Stimulated activated CD4-positive, alpha-beta T cell treated with anti-CD3 and anti-CD28 coated beads, Interleukin-15, amount 100 ng/mL, for 48 hours (primary cell): ENCODE data around the gene ABHD11.
"Not testable (repeated sequence)": the region's sequence is repeated elsewhere in the genome, so short reads cannot be mapped to it uniquely, and the experiment has no call there.

Experiments used
- DNase-seq, 2 donors: peaks; one replicate each; pipeline ENCODE4 v3.0.0-alpha.2; 2020; ENCODE audit warnings: low read depth in 2 of 2

The ABHD11 gene, protein sequence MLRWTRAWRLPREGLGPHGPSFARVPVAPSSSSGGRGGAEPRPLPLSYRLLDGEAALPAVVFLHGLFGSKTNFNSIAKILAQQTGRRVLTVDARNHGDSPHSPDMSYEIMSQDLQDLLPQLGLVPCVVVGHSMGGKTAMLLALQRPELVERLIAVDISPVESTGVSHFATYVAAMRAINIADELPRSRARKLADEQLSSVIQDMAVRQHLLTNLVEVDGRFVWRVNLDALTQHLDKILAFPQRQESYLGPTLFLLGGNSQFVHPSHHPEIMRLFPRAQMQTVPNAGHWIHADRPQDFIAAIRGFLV

DNA sequence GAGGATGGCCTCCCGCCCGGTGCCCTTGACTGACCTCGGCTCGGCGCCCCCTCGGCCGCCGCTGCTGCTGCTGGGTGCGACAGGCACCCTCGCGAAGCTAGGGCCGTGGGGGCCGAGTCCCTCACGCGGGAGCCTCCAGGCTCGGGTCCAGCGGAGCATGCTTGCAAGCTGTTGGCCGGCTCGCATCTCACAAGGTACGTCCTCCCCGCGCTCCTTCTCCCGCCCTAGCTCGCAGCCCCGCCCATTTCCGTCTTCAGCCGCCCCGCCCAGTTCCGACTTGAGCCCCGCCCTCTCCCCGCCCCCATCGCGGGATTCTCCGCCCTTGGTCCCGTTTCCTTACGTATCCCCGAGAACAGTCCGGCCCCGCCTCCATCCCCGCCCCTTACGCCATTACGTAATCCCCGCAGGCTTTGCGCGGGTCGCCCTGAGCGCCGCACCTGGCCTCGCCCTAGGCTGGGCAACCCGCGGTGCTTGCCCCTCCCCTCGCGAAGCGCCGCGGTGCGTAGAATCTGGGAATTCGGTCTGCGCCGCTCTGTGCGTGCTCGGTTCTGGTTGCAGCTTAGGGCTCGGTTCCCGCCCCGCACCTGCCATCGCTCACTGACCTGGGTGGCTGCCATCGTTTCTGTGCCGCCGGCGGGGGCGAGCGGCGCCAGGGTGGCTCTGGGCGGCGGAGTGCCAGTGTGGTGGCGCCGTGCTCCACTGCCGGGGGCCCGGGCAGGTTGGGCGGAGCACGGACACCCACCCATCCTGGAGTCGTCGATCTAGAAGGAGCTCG lies at the start of gene ABHD11:
Gene ABHD11 (minus strand): TSS at position 191 of the 775 bp plus-strand sequence. CDS start 32 bp downstream, at position 159.
- DNase-seq: peak; percentile 97 to 98

GRCh38 chr7:73787786-73788048 lies 49.1 kb upstream of the ABHD11 start:
- DNase-seq: not testable (repeated sequence)

GRCh38 chr7:73786588-73786987 lies 48.0 kb upstream of the ABHD11 start:
- no peak for DNase-seq

DNA sequence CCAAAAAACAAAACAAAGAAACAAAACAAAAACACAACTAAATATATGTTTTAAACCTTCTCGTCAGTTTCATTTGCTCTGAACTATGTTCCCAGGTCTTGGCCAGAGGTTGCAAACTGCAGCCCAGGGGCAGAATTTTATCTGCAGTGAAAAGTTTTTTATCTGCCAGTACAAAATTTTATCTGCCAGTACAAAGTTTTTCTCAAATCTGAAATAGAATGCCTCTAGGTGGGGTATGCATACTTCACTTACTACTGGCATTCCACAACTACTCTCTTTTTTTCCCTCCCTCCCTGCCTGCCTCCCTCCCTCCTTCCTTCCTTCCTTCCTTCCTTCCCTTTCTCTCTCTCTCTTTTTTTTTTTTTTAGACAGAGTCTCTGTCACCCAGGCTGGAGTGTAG lies 40.9 kb upstream of the ABHD11 start:
- DNase-seq: no peak

GRCh38 chr7:73778801-73779389 lies 40.3 kb upstream of the ABHD11 start:
- DNase-seq: no peak

- DNase-seq: no peak
These were observed 36.3 kb upstream of the ABHD11 start for GRCh38 chr7:73774923-73775322.

GRCh38 chr7:73773700-73774517 lies 35.3 kb upstream of the ABHD11 start:
- DNase-seq: no peak

GRCh38 chr7:73770860-73771670 lies 32.5 kb upstream of the ABHD11 start:
- no peak for DNase-seq

DNA sequence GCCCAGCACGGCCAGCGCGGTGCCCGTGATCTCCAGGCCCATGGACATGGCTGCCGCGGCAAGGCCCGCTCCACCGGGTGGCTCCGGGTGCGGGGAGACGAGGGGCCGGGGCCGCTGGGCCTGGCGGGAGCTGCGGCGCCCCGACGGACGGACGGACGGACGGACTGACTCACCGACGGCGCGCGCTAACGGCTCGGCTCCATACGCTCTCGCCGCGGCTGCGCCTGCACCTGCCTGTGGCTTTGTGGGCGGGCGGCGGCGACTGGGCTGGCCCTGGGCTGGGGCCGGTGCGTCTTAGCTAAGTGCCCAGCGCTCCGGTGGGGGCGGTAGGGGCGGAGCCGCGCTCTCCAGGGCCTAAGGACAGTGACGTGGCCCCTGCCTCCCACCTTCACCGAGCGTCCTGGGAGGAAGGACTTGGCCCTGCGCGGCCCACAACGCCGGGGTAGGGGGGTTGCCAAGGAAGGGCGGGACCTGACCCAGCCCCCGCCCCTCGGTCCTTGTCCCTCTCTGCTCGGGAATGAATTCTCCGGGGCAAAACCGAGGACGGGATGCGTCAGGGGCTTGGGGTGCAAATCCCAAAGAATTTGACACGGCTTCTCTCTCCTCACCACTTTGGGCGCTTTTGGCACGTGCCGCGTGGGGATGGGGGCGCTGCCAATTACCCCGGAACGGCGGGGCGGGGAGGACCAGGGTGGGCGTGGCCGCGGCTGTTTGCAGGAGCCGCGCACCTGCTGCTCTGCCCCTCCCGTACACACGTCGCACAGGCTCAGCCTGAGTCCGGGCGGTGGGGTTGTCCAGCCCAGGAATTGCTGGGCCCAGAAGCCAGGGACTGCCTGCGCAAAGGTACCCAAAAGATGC lies 31.6 kb upstream of the ABHD11 start, which contains the start of gene CLDN3:
Gene CLDN3 (minus strand): TSS at position 269 of the 858 bp plus-strand sequence. CDS start 221 bp downstream, at position 48.
- no peak for DNase-seq

GRCh38 chr7:73769481-73770001 lies 30.9 kb upstream of the ABHD11 start:
- DNase-seq: no peak

- no peak for DNase-seq
These were observed 30.3 kb upstream of the ABHD11 start for GRCh38 chr7:73768641-73769480.

GRCh38 chr7:73766556-73767229 lies 28.1 kb upstream of the ABHD11 start:
- no peak for DNase-seq

GRCh38 chr7:73762659-73762999 lies 24.0 kb upstream of the ABHD11 start:
- DNase-seq: no peak

GRCh38 chr7:73761854-73762658 lies 23.5 kb upstream of the ABHD11 start:
- no peak for DNase-seq

DNA sequence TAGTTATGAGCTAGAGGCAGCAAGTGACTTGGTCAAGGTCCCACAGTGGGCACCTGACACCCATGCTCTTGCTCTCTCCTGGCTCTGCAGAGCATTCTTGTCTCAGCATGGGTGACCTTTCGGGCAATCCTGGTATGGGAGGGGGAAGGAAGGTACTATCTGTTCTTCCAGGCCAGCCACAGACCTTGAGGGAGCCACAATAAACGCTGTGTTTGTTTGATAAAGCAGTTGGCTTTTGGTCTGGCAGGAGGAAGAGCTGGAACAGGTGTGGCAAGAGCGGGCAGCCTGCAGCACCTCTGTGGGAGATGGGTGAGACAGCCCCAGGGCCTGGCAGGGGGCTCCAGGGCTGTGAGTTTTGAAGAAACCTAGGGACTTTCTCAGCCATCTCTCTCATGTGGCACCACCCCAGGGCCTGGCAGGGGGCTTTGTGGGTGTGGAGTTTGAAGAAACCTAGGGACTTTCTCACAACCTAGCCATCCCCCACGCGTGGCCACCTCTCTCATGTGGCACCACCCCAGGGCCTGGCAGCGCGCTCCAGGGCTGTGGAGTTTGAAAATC lies 20.1 kb upstream of the ABHD11 start:
- no peak for DNase-seq

DNA sequence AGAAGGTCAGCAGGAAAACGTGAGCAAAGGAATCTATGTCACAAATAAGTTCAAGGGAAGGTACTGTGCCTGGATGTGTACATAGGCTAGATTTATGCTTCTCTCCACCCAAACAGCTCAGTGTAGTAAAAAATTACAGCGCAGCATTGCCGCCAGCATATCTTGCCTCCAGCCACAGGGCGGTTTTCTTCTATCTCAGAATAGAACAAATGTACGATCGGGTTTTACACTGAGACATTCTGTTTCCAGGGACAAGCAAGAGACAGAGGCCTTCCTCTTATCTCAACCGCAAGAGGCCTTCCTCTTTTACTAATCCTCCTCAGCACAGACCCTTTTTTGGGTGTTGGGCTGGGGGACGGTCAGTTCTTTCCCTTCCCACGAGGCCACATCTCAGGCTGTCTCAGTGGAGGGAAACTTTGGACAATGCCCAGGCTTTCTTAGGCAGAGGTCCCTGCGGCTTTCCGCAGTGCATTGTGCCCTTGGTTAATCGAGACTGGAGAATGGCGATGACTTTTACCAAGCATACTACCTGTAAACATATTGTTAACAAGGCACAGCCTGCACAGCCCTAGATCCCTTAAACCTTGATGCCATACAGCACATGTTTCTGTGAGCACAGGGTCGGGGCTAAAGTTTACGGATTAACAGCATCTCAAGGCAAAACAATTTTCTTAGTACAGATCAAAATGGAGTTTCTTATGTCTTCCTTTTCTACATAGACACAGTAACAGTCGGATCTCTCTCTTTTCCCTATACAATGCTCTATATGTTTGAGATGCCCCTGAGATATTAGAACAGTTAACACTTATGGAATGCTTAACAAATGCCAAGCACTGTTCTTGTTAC lies 11.6 kb upstream of the ABHD11 start:
- DNase-seq: no peak
